Globus pallidus (tissue), 1 donor: Measurements from ENCODE around the gene CAPN12.

ENCODE experiments used
- DNase-seq: peaks from one replicate; pipeline ENCODE4 v3.0.0-alpha.2; 2015; ENCODE audit warnings: low spot score

Gene CAPN12

DNA sequence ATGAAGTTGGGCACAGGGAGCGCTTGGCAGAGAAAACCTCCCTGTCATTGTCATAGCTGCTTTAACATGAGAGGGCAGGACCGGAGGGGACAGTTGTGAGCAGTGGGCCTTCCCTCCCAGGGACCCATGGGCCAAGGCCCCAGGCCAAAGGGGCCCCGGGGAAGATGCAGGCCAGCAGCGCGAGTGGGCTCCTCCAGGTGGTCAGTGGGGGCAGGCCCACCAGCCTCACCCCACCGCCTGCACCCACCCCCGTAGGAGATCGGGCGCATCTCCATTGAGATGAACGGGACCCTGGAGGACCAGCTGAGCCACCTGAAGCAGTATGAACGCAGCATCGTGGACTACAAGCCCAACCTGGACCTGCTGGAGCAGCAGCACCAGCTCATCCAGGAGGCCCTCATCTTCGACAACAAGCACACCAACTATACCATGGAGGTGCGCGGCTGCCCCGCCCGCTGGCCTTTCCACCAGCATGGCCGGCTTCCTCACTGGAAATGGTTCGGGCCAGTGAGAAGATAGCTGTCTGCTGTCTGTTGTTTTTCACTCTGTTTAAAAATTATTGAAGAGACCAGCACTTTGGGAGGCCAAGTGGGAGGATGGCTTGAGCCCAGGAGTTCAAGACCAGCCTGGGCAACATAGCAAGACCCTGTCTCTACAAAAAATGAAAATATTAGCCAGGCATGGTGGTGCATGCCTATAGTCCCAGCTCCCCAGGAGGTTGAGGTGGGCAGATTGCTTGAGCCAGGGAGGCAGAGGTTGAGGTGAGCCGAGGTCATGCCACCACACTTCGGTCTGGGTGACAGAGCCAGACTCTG, 18.6 kb downstream of the CAPN12 start:
- DNase-seq, result no peak

- no peak for DNase-seq
These were observed 20.1 kb downstream of the CAPN12 start for GRCh38 chr19:38723990-38724854.

- no peak for DNase-seq
These were observed 20.7 kb downstream of the CAPN12 start for GRCh38 chr19:38723606-38723965.

- DNase-seq, result no peak
These were observed 21.2 kb downstream of the CAPN12 start for GRCh38 chr19:38722947-38723605.

DNA sequence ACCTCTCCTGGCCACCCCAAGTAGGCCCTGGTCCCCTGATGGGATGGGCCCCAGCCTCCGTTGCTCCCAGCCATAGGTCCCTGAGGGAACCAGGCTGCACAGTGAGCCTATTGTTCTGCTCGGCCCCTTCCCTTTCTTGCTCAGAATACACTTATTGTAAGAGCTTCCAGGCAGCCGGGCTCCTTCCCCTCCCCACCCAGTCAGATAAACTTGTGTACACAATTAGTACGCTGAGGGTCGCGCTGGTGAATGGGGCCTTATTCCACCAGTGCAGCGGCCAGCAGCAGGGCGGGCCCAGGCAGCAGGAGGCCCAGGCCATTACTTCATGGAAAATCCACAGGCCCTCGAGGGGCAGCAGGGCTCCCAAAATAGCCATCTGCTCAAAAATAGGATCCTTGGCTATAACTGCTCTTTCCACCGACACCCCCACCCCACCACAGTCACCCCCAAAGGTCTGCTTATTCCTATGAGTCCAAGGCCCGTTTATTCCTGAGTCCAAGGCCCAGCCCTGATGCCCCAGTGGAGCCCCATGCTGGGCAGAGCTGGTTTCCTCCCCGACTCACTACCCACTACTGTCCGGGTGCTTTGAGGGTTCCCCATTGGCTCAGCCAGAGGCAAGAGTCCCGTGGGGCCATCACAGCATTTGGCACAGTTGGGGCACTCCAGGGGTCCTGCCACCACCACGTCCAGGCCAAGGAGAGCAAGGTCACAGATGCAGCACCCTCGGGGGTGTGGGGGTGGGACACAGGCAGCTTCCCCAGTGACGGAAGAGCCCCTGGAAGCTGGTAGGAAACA, 22.1 kb downstream of the CAPN12 start:
- peak; percentile 98 for DNase-seq

DNA sequence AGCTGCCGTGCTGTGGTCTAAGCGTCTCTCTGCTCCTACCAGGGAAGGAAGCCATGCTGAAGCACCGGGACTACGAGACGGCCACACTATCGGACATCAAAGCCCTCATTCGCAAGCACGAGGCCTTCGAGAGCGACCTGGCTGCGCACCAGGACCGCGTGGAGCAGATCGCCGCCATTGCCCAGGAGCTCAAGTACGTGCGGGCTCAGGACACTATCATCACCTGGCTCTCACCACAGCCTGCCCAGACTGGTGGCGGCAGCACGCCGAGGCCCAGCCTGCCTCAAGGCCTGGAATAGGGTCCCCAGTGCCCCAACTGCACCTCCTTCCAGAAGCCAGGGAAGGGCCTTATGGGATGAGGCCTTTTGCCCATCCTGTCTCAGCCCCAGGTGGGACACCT, 22.8 kb downstream of the CAPN12 start:
- no peak for DNase-seq

DNA sequence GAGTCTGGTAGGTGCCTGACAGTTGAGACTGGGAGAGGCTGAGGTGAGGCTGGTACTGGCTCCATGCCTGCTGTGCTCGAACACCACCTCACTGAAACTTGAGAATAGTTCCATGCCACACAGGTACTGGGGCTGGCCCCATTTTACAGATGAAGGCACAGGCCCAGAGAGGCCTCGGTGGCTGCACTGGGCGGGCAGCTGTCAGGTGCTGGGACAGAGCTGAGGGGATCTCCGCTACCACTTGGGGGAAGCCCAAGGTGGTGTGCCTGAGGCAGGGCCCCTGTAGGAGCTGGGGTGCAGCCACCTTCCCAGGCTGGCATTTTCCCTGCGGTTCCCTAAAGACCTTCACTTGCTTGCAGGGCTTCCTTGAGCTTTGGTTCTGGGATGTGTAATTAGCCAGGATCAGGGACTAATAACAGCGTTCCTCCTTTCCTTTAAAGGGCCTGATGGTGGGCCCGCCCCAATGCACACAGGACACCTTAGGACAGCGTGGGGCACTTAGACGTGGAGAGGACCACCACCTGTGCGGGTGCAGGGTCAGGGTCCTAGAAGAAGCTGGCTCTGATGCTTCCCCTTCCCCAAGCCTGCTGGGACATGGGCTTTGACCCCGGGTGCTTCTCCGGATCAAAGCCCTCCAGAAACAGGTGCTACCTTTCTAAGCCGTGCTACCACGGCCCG, 23.6 kb downstream of the CAPN12 start:
- no peak for DNase-seq

- no peak for DNase-seq
These were observed 24.3 kb downstream of the CAPN12 start for GRCh38 chr19:38719761-38720558.

GRCh38 chr19:38718747-38719543, 25.3 kb downstream of the CAPN12 start:
- DNase-seq, result peak; percentile 77

DNA sequence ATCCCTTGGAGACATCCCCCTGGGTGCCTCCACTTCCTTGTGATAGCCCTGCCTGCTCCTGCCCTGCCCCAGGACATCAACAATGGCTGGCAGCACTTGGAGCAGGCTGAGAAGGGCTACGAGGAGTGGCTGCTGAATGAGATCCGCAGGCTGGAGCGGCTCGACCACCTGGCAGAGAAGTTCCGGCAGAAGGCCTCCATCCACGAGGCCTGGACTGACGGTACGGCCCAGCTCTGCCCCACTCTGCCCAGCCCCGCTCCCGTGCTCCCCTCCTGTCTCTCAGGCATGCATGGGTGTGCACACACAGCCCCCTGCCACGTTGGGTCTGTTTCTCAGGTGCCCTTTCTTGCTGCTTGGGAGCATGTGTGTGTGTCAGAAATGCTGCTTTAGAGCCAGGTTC, 26.4 kb downstream of the CAPN12 start:
- DNase-seq, result no peak

- no peak for DNase-seq
These were observed 27.2 kb downstream of the CAPN12 start for GRCh38 chr19:38717051-38717450.

DNA sequence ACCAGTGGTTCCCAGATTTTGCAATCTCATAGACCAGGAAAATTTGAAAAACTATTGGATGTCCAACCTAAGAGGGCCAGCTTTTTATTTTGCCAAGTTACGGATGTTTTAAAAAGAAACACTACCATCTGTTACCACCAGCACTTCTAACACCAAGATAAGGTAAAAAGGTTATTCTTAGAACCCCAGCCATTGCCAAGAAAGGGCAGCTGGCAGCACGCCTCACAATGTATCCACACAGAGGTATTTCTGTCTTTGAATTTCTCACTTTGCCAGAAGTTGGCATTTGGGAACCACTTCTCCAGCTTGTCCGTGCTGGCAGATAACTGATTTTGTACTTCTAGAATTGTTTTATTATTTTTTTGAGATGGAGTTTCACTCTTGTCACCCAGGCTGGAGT, 28.7 kb downstream of the CAPN12 start:
- no peak for DNase-seq

DNA sequence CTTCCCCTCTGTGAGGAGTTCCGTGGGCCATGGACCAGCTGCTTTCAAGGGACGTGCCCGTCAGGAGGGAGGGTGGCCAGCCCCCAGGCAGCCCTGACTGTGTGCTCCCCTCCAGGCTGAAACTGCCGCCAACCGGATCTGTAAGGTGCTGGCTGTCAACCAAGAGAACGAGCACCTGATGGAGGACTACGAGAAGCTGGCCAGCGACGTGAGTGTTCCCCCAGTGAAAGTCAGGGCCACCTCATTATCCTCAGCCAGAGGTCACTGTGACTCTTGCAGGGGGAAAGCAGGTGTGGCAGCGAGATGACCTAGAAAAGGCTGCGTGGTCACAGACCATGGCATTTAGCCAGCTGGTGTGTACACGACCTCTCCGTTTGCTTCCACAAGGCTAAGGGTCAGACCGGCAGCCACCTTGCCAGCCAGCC, 29.9 kb downstream of the CAPN12 start:
- DNase-seq, result no peak

- DNase-seq, result no peak
These were observed 30.4 kb downstream of the CAPN12 start for GRCh38 chr19:38713865-38714264.

- no peak for DNase-seq
These were observed 31.0 kb downstream of the CAPN12 start for GRCh38 chr19:38713227-38713649.

DNA sequence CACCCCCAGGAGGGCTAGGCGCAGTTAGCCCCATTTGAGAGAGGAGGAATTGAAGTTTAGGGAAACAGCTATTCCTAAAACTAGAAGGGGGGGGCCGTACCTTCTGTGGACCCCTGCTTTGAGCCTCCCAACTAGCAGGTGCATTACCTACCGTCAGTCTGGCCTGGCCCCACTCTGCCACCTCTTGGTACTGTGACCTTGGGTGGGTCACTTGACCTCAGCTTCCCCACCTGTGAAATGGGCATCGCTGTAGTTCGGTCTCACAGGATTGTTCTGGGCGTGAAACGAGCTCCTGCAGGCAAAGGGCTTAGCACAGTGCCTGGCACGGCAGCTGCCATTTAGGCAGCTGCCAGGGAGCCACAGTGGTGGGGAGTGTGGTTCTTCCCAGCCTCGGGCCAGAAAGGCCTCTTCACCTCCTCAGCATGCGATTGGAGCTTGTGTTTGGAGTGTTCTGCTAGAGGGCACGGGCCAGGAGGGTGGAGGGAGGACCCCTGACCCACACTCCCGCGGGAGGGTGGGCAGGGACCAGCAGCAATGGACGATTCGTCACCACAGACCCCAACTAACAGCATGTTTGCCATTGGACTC, 32.0 kb downstream of the CAPN12 start:
- DNase-seq, result no peak

DNA sequence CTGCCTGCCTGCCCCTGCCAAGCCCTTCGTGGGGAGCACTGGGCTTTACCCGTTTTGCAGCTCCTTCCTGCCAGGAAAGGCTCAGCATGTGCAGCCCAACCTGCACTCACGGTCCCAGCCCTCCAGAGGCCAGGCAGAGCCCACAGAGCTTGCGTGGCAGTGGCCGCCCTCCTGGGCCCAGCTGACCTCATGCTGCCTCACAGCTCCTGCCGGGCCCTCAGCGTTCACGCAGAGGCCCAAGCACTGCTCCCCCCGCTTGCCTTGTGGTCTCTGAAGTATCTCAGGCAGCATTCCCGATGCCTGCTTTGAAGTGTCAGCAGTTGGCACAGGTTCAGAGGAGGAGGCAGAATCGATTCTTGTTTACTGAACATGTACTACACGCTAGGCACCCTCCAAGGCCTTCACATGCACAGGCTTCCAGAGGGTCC, 32.5 kb downstream of the CAPN12 start:
- no peak for DNase-seq

DNA sequence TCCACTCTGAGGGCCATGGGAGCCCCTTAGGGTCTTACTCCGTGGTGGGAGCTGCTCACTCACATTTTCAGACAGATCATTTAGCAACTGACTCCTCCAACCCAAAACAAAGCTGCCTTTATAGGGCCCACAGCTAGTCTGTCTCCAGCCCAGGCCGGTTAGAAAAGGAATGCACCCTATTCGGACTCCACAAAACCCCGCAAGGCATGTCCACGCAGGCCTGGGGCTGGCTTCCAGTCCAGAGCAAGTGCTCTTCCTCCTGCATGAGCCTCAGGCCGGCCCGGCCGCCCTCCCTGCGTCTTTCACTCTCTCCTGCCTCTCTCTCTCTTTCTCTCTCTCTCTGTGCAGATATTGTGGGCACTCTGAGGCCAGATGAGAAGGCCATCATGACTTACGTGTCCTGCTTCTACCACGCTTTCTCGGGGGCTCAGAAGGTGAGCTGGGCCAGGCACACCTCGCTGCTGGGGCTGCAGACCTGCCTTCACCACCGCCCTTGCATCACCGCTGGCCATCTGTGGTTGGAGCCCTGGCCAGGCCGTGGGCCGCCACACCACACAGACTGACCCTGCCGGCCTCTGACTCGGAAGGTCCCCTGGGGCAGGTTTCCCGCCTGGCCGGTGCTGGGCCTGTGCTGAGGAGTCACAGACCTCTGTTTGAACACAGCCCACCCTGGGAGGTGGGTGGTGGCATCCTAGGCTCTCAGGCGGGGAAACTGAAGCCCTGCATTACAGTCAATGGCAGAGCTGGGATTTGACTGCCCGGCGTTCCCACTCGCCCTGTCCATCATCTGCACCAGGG, 33.1 kb downstream of the CAPN12 start:
- peak; percentile 64 for DNase-seq

GRCh38 chr19:38710416-38710702, 33.9 kb downstream of the CAPN12 start:
- no peak for DNase-seq
